H9 (cell line): ENCODE results near the gene PARP1. TPM values are rescaled to one million over a fixed set of nuclear protein-coding genes. Genes with fewer than 3 reads are reported as not detected.

ENCODE experiments used
- DNase-seq: peaks from one replicate; pipeline ENCODE4 v3.0.0-alpha.2; 2017
- H2AFZ ChIP-seq: one replicate; pipeline ENCODE4 v1.6.1; 2013; ENCODE audit warnings: mild to moderate bottlenecking, low read length, control low read depth, moderate library complexity
- H2AK5ac ChIP-seq: 2 replicates; pipeline ENCODE4 v1.6.1; 2013; ENCODE audit warnings: low read length, control low read depth, mixed read lengths; ENCODE audit not compliant: insufficient read length
- H2BK120ac ChIP-seq: one replicate; pipeline ENCODE4 v1.6.1; 2013; ENCODE audit warnings: low read depth, mild to moderate bottlenecking, low read length, control low read depth, inconsistent platforms; ENCODE audit not compliant: poor library complexity, severe bottlenecking
- H2BK12ac ChIP-seq: 2 replicates; pipeline ENCODE4 v1.6.1; 2013; ENCODE audit warnings: low read length, control low read depth, mixed read lengths, low read depth; ENCODE audit not compliant: insufficient read length
- H2BK15ac ChIP-seq: 2 replicates; pipeline ENCODE4 v1.6.1; 2013; ENCODE audit warnings: low read depth, low read length, control low read depth
- H2BK20ac ChIP-seq: one replicate; pipeline ENCODE4 v1.6.1; 2013; ENCODE audit warnings: low read depth, mild to moderate bottlenecking, low read length, control low read depth, inconsistent platforms; ENCODE audit not compliant: poor library complexity, severe bottlenecking
- H2BK5ac ChIP-seq: 2 replicates; pipeline ENCODE4 v1.6.1; 2013; ENCODE audit warnings: low read length, control low read depth, mixed read lengths; ENCODE audit not compliant: insufficient read length
- H3K14ac ChIP-seq: 2 replicates; pipeline ENCODE4 v1.6.1; 2013; ENCODE audit warnings: low read length, control low read depth; ENCODE audit not compliant: insufficient read depth
- H3K18ac ChIP-seq: 2 replicates; pipeline ENCODE4 v1.6.1; 2013; ENCODE audit warnings: low read depth, mild to moderate bottlenecking, mixed read lengths, low read length, control low read depth; ENCODE audit not compliant: insufficient read length
- H3K23ac ChIP-seq: 2 replicates; pipeline ENCODE4 v1.6.1; 2013; ENCODE audit warnings: low read length, control low read depth, mixed read lengths, low read depth; ENCODE audit not compliant: insufficient read length
- H3K23me2 ChIP-seq: 2 replicates; pipeline ENCODE4 v1.6.1; 2013; ENCODE audit warnings: low read depth, mild to moderate bottlenecking, mixed read lengths, low read length, control low read depth; ENCODE audit not compliant: insufficient read length, poor library complexity, severe bottlenecking
- H3K27ac ChIP-seq: 2 replicates; pipeline ENCODE4 v1.5.1; 2013; ENCODE audit warnings: low read length, control low read depth, mixed read lengths, low read depth; ENCODE audit not compliant: insufficient read length
- H3K27me3 ChIP-seq: 2 replicates; pipeline ENCODE4 v1.6.1; 2013; ENCODE audit warnings: low read length, control low read depth, inconsistent platforms; ENCODE audit not compliant: insufficient read depth
- H3K4ac ChIP-seq: 2 replicates; pipeline ENCODE4 v1.6.1; 2013; ENCODE audit warnings: low read depth, mild to moderate bottlenecking, control low read depth, inconsistent platforms, low read length, moderate library complexity
- H3K4me1 ChIP-seq: 2 replicates; pipeline ENCODE4 v1.6.1; 2013; ENCODE audit warnings: low read length, control low read depth, inconsistent platforms; ENCODE audit not compliant: insufficient read depth
- H3K4me2 ChIP-seq: 2 replicates; pipeline ENCODE4 v1.6.1; 2013; ENCODE audit warnings: low read length, control low read depth, mixed read lengths; ENCODE audit not compliant: insufficient read length, insufficient read depth
- H3K56ac ChIP-seq: 2 replicates; pipeline ENCODE4 v1.6.1; 2013; ENCODE audit warnings: low read depth, mild to moderate bottlenecking, mixed read lengths, low read length, control low read depth; ENCODE audit not compliant: insufficient read length
- H3K79me1 ChIP-seq: 2 replicates; pipeline ENCODE4 v1.6.1; 2013; ENCODE audit warnings: low read depth, mild to moderate bottlenecking, moderate library complexity, low read length, control low read depth, inconsistent platforms; ENCODE audit not compliant: insufficient read depth, poor library complexity, severe bottlenecking
- H3K79me2 ChIP-seq: 2 replicates; pipeline ENCODE4 v1.6.1; 2013; ENCODE audit warnings: low read length, control low read depth, inconsistent platforms; ENCODE audit not compliant: insufficient read depth
- H3K9ac ChIP-seq: 2 replicates; pipeline ENCODE4 v1.6.1; 2013; ENCODE audit warnings: low read length, control low read depth, mixed read lengths; ENCODE audit not compliant: insufficient read length; ENCODE audit errors: extremely low read depth
- H3K9me3 ChIP-seq: one replicate; pipeline ENCODE4 v1.6.1; 2013; ENCODE audit warnings: low read depth, low read length, inconsistent platforms; ENCODE audit not compliant: control insufficient read depth
- H3T11ph ChIP-seq: one replicate; pipeline ENCODE4 v1.6.1; 2013; ENCODE audit warnings: mild to moderate bottlenecking, low read length, control low read depth, inconsistent platforms
- H4K20me1 ChIP-seq: one replicate; pipeline ENCODE4 v1.6.1; 2013; ENCODE audit not compliant: control insufficient read depth, insufficient read length, insufficient read depth
- H4K5ac ChIP-seq: 2 replicates; pipeline ENCODE4 v1.6.1; 2013; ENCODE audit warnings: low read depth, mild to moderate bottlenecking, mixed read lengths, low read length, control low read depth; ENCODE audit not compliant: insufficient read length
- H4K8ac ChIP-seq: replicated peaks from 2 replicates; pipeline ENCODE4 v1.6.1; 2013; ENCODE audit warnings: low read length, control low read depth, mixed read lengths, low read depth; ENCODE audit not compliant: insufficient read length
- H4K91ac ChIP-seq: 2 replicates; pipeline ENCODE4 v1.6.1; 2013; ENCODE audit warnings: low read depth, mild to moderate bottlenecking, moderate library complexity, mixed read lengths, low read length, control low read depth; ENCODE audit not compliant: insufficient read length
- H3K27ac Mint-ChIP-seq, 3 experiments: 2 replicates in 2 of 3; 3 replicates in 1 of 3; pipeline ENCODE4 v1.8.0; 2020 to 2021; ENCODE audit warnings: mixed read lengths in 3 of 3, mild to moderate bottlenecking in 1 of 3, moderate library complexity in 1 of 3
- H3K27me3 Mint-ChIP-seq: 2 replicates; pipeline ENCODE4 v1.8.0; 2021; ENCODE audit warnings: low read depth, mild to moderate bottlenecking, moderate library complexity, mixed read lengths
- H3K36me3 Mint-ChIP-seq, 3 experiments: 2 replicates in 2 of 3; 3 replicates in 1 of 3; pipeline ENCODE4 v1.8.0; 2020 to 2021; ENCODE audit warnings: low read depth in 3 of 3, mixed read lengths in 3 of 3; ENCODE audit not compliant: insufficient read depth in 1 of 3
- H3K4me1 Mint-ChIP-seq, 2 experiments: 2 replicates each; pipeline ENCODE4 v1.8.0; 2020; ENCODE audit warnings: mixed read lengths in 2 of 2
- H3K4me3 Mint-ChIP-seq, 2 experiments: 2 replicates in 1 of 2; 3 replicates in 1 of 2; pipeline ENCODE4 v1.8.0; 2020 to 2021; ENCODE audit warnings: mild to moderate bottlenecking in 2 of 2, mixed read lengths in 2 of 2, moderate library complexity in 1 of 2
- H3K9me3 Mint-ChIP-seq, 2 experiments: 2 replicates in 1 of 2; 3 replicates in 1 of 2; pipeline ENCODE4 v1.8.0; 2020; ENCODE audit warnings: mild to moderate bottlenecking in 2 of 2, mixed read lengths in 2 of 2, moderate library complexity in 1 of 2
- CTCF ChIP-seq: fragments of 200-600 bp; sonication (generic); conservative IDR thresholded peaks from 3 replicates; pipeline ENCODE4 v1.8.0; 2021; ENCODE audit warnings: antibody characterized with exemption, mild to moderate bottlenecking
- WGBS: extraction: QIAGEN DNeasy Blood & Tissue Kit; methylation state at CpG from one replicate; pipeline ENCODE4 v1.1.7; 2013; ENCODE audit warnings: missing lambda C conversion rate, low lambda C conversion rate, mixed read lengths; ENCODE audit not compliant: insufficient read length; ENCODE audit errors: extremely low coverage; 5-methylcytosine and 5-hydroxymethylcytosine counted together
- total RNA-seq: library from RNA; stranded (reverse); gene quantifications from 2 replicates; pipeline ENCODE4 v1.2.1, GENCODE V29; 2021

PARP1 gene
- total RNA-seq, 1 experiment from 2014 or later: 337 TPM

GRCh38 chr1:226419284-226420029, 11.6 kb upstream of the PARP1 start:
- no peak overlapping the region for H3K56ac ChIP-seq
- no peak overlapping the region for H4K91ac ChIP-seq
- H3K27me3 ChIP-seq: no peaks in the 10 kb centered on the region
- H3K23ac ChIP-seq: no peak overlapping the region
- H2BK120ac ChIP-seq: no peak overlapping the region
- no peak for DNase-seq
- no peaks in the 10 kb centered on the region for H3K79me1 ChIP-seq
- H2BK5ac ChIP-seq: no peak overlapping the region
- no peak overlapping the region for H3K18ac ChIP-seq
- H4K20me1 ChIP-seq: no peaks in the 10 kb centered on the region
- H2AFZ ChIP-seq: no peak overlapping the region
- H3T11ph ChIP-seq: no peak overlapping the region
- no peak overlapping the region for H4K5ac ChIP-seq
- Mint-ChIP-seq H3K36me3 (no peaks in the 10 kb centered on the region), H3K9me3 (no peaks in the 10 kb centered on the region), H3K4me1 (peaks cover 11 to 15% of the 10 kb centered on the region in 2 experiments), H3K27me3 (peaks cover 1% of the 10 kb centered on the region; the same call in 1 of the 2 replicates), H3K27ac (no peak overlapping the region), H3K4me3 (no peak overlapping the region)
- no peak overlapping the region for H2BK15ac ChIP-seq
- H4K8ac ChIP-seq: no peak overlapping the region
- no peak for TF ChIP-seq CTCF
- H3K23me2 ChIP-seq: no peaks in the 10 kb centered on the region
- H2BK12ac ChIP-seq: no peak overlapping the region
- H2AK5ac ChIP-seq: no peak overlapping the region
- no peaks in the 10 kb centered on the region for H3K9me3 ChIP-seq
- H3K27ac ChIP-seq: no peak overlapping the region
- no peak overlapping the region for H3K9ac ChIP-seq
- no peak overlapping the region for H3K4me2 ChIP-seq
- WGBS: no CpG with 5 or more reads among the region's 11 CpGs
- no peaks in the 10 kb centered on the region for H3K4me1 ChIP-seq
- no peak overlapping the region for H2BK20ac ChIP-seq
- H3K4ac ChIP-seq: no peak overlapping the region
- no peaks in the 10 kb centered on the region for H3K79me2 ChIP-seq
- no peak overlapping the region for H3K14ac ChIP-seq
